ENCODE measurements around the gene HTRA3.

Gene HTRA3

GRCh38 chr4:8319061-8319460 lies 49.5 kb downstream of the HTRA3 start:
- Mint-ChIP-seq H3K9me3 (peaks cover 15% of the 10 kb centered on the region), H3K4me1 (peaks cover 46% of the 10 kb centered on the region), H3K36me3 (ENCODE audit: low read depth) (no peaks in the 10 kb centered on the region), H3K27me3 (ENCODE audit: low read depth) (no peaks in the 10 kb centered on the region), H3K4me3 (no peak overlapping the region), H3K27ac (peak overlapping the region in 1 of 3 experiments; percentile 75)
- TF ChIP-seq CTCF (IDR thresholded peaks at IDR 0.05; ENCODE audit: unreplicated experiment in 3 of 3) = no peak

GRCh38 chr4:8319731-8320385 lies 50.3 kb downstream of the HTRA3 start:
- no peaks in the 10 kb centered on the region for H3K27me3 Mint-ChIP-seq (ENCODE audit: low read depth)
- peaks cover 16% of the 10 kb centered on the region for H3K9me3 Mint-ChIP-seq
- no peak for TF ChIP-seq CTCF (IDR thresholded peaks at IDR 0.05; ENCODE audit: unreplicated experiment in 3 of 3)
- peak overlapping the region in 1 of 3 experiments; percentile 29 for H3K4me3 Mint-ChIP-seq
- H3K4me1 Mint-ChIP-seq = peaks cover 46% of the 10 kb centered on the region
- peak overlapping the region in 2 of 3 experiments; percentile 30 to 75 for H3K27ac Mint-ChIP-seq
- H3K36me3 Mint-ChIP-seq (ENCODE audit: low read depth) = no peaks in the 10 kb centered on the region

- H3K27me3 Mint-ChIP-seq (ENCODE audit: low read depth) = no peaks in the 10 kb centered on the region
- H3K4me1 Mint-ChIP-seq = peaks cover 41% of the 10 kb centered on the region
- H3K9me3 Mint-ChIP-seq = peaks cover 16% of the 10 kb centered on the region
- H3K4me3 Mint-ChIP-seq = no peak overlapping the region
- peak overlapping the region in 1 of 3 experiments; percentile 75 for H3K27ac Mint-ChIP-seq
- no peaks in the 10 kb centered on the region for H3K36me3 Mint-ChIP-seq (ENCODE audit: low read depth)
- no peak for TF ChIP-seq CTCF (IDR thresholded peaks at IDR 0.05; ENCODE audit: unreplicated experiment in 3 of 3)
Measured at GRCh38 chr4:8320386-8320750, 50.8 kb downstream of the HTRA3 start.

GRCh38 chr4:8321220-8321619 lies 51.7 kb downstream of the HTRA3 start:
- no peak overlapping the region for H3K27ac Mint-ChIP-seq
- H3K9me3 Mint-ChIP-seq = peaks cover 16% of the 10 kb centered on the region
- H3K4me1 Mint-ChIP-seq = peaks cover 33% of the 10 kb centered on the region
- H3K4me3 Mint-ChIP-seq = no peak overlapping the region
- H3K27me3 Mint-ChIP-seq (ENCODE audit: low read depth) = no peaks in the 10 kb centered on the region
- TF ChIP-seq CTCF (IDR thresholded peaks at IDR 0.05; ENCODE audit: unreplicated experiment in 3 of 3) = no peak
- no peaks in the 10 kb centered on the region for H3K36me3 Mint-ChIP-seq (ENCODE audit: low read depth)

GRCh38 chr4:8321771-8322170 lies 52.2 kb downstream of the HTRA3 start:
- H3K36me3 Mint-ChIP-seq (ENCODE audit: low read depth) = no peaks in the 10 kb centered on the region
- TF ChIP-seq CTCF (IDR thresholded peaks at IDR 0.05; ENCODE audit: unreplicated experiment in 3 of 3) = no peak
- no peak overlapping the region for H3K27ac Mint-ChIP-seq
- H3K4me3 Mint-ChIP-seq = no peak overlapping the region
- peaks cover 30% of the 10 kb centered on the region for H3K4me1 Mint-ChIP-seq
- no peaks in the 10 kb centered on the region for H3K27me3 Mint-ChIP-seq (ENCODE audit: low read depth)
- peaks cover 17% of the 10 kb centered on the region for H3K9me3 Mint-ChIP-seq

Measured in nephron (organoid).